ENCODE results near the gene GFER. TPM values are rescaled to one million over a fixed set of nuclear protein-coding genes. Genes with fewer than 3 reads are reported as not detected.
A peak's percentile ranks its signal among the peaks of the same experiment; 100 is the strongest.

GFER gene
- total and polyA plus RNA-seq, 9 of the 15 experiments (the other 6 are each of a cell fraction or from before 2014, with no cell fraction given), result 4.3 to 53.7 (median 19.8) TPM

- TF ChIP-seq PKNOX1 (IDR thresholded peaks at IDR 0.05), result no peak
- no peak for TF ChIP-seq SMARCB1 (IDR thresholded peaks at IDR 0.05; ENCODE audit: insufficient read length, low read depth)
- no peak; a peak in 1 of 4 replicates for TF ChIP-seq MLLT1 (IDR thresholded peaks at IDR 0.05)
- no peak for TF ChIP-seq EGR1 (conservative IDR thresholded peaks at IDR 0.05)
- no peak for TF ChIP-seq ZZZ3 (IDR thresholded peaks at IDR 0.05)
- no peak for TF ChIP-seq WHSC1 (IDR thresholded peaks at IDR 0.05; ENCODE audit: low read length)
- no peak for TF ChIP-seq USF2 (CRISPR knock-in tag; IDR thresholded peaks at IDR 0.05)
- TF ChIP-seq NUFIP1 (IDR thresholded peaks at IDR 0.05; ENCODE audit: partially characterized antibody), result no peak
- TF ChIP-seq ZNF407 (IDR thresholded peaks at IDR 0.05; ENCODE audit: low read depth), result no peak
- peak; percentile 90 for TF ChIP-seq THRAP3 (IDR thresholded peaks at IDR 0.05; ENCODE audit: borderline replicate concordance)
- TF ChIP-seq SRSF3 (IDR thresholded peaks at IDR 0.05; ENCODE audit: insufficient read depth, low read length), result no peak
- peak; percentile 47; the same call in 1 of the 2 replicates for TF ChIP-seq ZNF586 (CRISPR knock-in tag; conservative IDR thresholded peaks at IDR 0.05)
- no peak for TF ChIP-seq ZNF395 (CRISPR knock-in tag; IDR thresholded peaks at IDR 0.05)
- no peak for TF ChIP-seq TCF3 (CRISPR knock-in tag; IDR thresholded peaks at IDR 0.05)
Measured at GRCh38 chr16:1960665-1961630, 23.0 kb upstream of the GFER start (continued).
